HCT116 (cell line): ENCODE measurements around the gene LPAR6. TPM values are rescaled to one million over a fixed set of nuclear protein-coding genes. Genes with fewer than 3 reads are reported as not detected.

Source experiments
- ATAC-seq: fragments of 200-7000 bp; cut with Tn5 transposase; 2 replicates; pipeline ENCODE4 v1.9.1; 2020; ENCODE audit warnings: mild to moderate bottlenecking, moderate library complexity
- BruUV-seq: library from RNA; stranded (reverse); fragments of 400-500 nt; replicated peaks from 2 replicates; lab custom pipeline; 2021; lab: Mats Ljungman, UMichigan
- CTCF ChIA-PET: fragments of 300-600 bp; sonication (Branson Sonifier 250); formaldehyde crosslinking; loops from one replicate; lab custom pipeline; 2021; ENCODE audit warnings: antibody characterized with exemption; lab: Charles Lee
- POLR2A ChIA-PET: fragments of 300-600, 350-600 bp; sonication (Branson Sonifier 250); formaldehyde crosslinking; loops from one replicate; lab custom pipeline; 2021; ENCODE audit warnings: antibody characterized with exemption; lab: Charles Lee
- RAD21 ChIA-PET, 2 experiments: fragments of 300-600 bp; sonication (Branson Sonifier 250); formaldehyde crosslinking; loops; one replicate each; lab custom pipeline; 2023; ENCODE audit warnings: low total read pairs in 2 of 2; ENCODE audit not compliant: uncharacterized antibody in 2 of 2, unreplicated experiment in 2 of 2, low non-redundant PET in 1 of 2; lab: Charles Lee
- DNase-seq: peaks from one replicate; pipeline ENCODE4 v3.0.0-alpha.2; 2010; ENCODE audit warnings: low read depth, low spot score
- H2AFZ ChIP-seq: fragments of 200-600 bp; shearing (Covaris generic), sonication (generic); 2 replicates; pipeline ENCODE4 v1.6.1; 2017; ENCODE audit warnings: low read depth, mixed run types, mixed read lengths, antibody characterized with exemption, low read length; ENCODE audit not compliant: poor library complexity, severe bottlenecking
- H3K27ac ChIP-seq: 2 replicates; pipeline ENCODE4 v1.5.1; 2012; ENCODE audit warnings: low read depth, low read length
- H3K27me3 ChIP-seq: fragments of 200-600 bp; sonication (generic); 2 replicates; pipeline ENCODE4 v1.6.1; 2016; ENCODE audit warnings: mixed run types, low read length, mixed read lengths; ENCODE audit not compliant: insufficient read depth
- H3K36me3 ChIP-seq, 2 experiments: fragments of 200-500 bp in 1 of 2; fragments of 200-600 bp in 1 of 2; sonication (Bioruptor generic) in 1 of 2; sonication (generic) in 1 of 2; 2 replicates each; pipeline versions ENCODE4 v1.5.1 to v1.6.1; 2014 to 2016; ENCODE audit warnings: low read length in 2 of 2, inconsistent platforms in 1 of 2, mixed read lengths in 1 of 2, mixed run types in 1 of 2; ENCODE audit not compliant: insufficient read depth in 2 of 2, control insufficient read depth in 1 of 2
- H3K4me1 ChIP-seq, 2 experiments: fragments of 200-600 bp in 1 of 2; sonication (generic) in 1 of 2; 2 replicates each; pipeline versions ENCODE4 v1.5.1 to v1.6.1; 2012 to 2017; ENCODE audit warnings: low read length in 2 of 2, inconsistent platforms in 1 of 2, mild to moderate bottlenecking in 1 of 2, mixed read lengths in 1 of 2, mixed run types in 1 of 2, moderate library complexity in 1 of 2; ENCODE audit not compliant: insufficient read depth in 2 of 2, control insufficient read depth in 1 of 2
- H3K4me2 ChIP-seq: fragments of 200-600 bp; sonication (generic); 2 replicates; pipeline ENCODE4 v1.6.1; 2017; ENCODE audit warnings: mixed run types, low read length, mixed read lengths
- H3K4me3 ChIP-seq, 2 experiments: fragments of 200-600 bp in 1 of 2; sonication (generic) in 1 of 2; replicated peaks in 1 of 2; 2 replicates each; pipeline ENCODE4 v1.5.1; 2011 to 2016; ENCODE audit warnings: low read length in 2 of 2, control low read depth in 1 of 2, low read depth in 1 of 2, mild to moderate bottlenecking in 1 of 2, mixed read lengths in 1 of 2, mixed run types in 1 of 2
- H3K79me2 ChIP-seq: fragments of 200-600 bp; sonication (generic); 2 replicates; pipeline ENCODE4 v1.6.1; 2017; ENCODE audit warnings: mild to moderate bottlenecking, mixed run types, low read length, moderate library complexity, mixed read lengths; ENCODE audit not compliant: insufficient read depth
- H3K9ac ChIP-seq: fragments of 200-600 bp; sonication (generic); 2 replicates; pipeline ENCODE4 v1.6.1; 2016; ENCODE audit warnings: low read length, mixed read lengths
- H3K9me2 ChIP-seq: fragments of 200-600 bp; sonication (generic), shearing (Covaris generic); 2 replicates; pipeline ENCODE4 v1.6.1; 2017; ENCODE audit warnings: mixed run types, mild to moderate bottlenecking, moderate library complexity; ENCODE audit not compliant: insufficient read depth
- H3K9me3 ChIP-seq, 2 experiments: fragments of 200-500 bp in 1 of 2; fragments of 200-600 bp in 1 of 2; sonication (Bioruptor generic) in 1 of 2; sonication (generic) in 1 of 2; 2 replicates each; pipeline ENCODE4 v1.6.1; 2014 to 2017; ENCODE audit warnings: low read length in 2 of 2, mixed read lengths in 2 of 2, inconsistent platforms in 1 of 2, low read depth in 1 of 2, mild to moderate bottlenecking in 1 of 2, mixed run types in 1 of 2, moderate library complexity in 1 of 2; ENCODE audit not compliant: control insufficient read depth in 1 of 2, insufficient read depth in 1 of 2
- H4K20me1 ChIP-seq: fragments of 200-600 bp; sonication (generic), shearing (Covaris generic); 2 replicates; pipeline ENCODE4 v1.6.1; 2017; ENCODE audit warnings: mixed run types, mild to moderate bottlenecking, moderate library complexity; ENCODE audit not compliant: insufficient read depth
- CEBPB ChIP-seq: IDR thresholded peaks from 2 replicates; pipeline ENCODE4 v1.6.1; 2012; ENCODE audit warnings: low read depth
- EGR1 ChIP-seq: IDR thresholded peaks from 2 replicates; pipeline ENCODE4 v1.6.1; 2012; ENCODE audit warnings: low read depth
- EZH2phosphoT487 ChIP-seq: fragments of 200-600 bp; IDR thresholded peaks from 2 replicates; pipeline ENCODE4 v1.6.1; 2018; ENCODE audit warnings: antibody characterized with exemption, borderline replicate concordance
- POLR2A ChIP-seq: IDR thresholded peaks from 2 replicates; pipeline ENCODE4 v1.7.0; 2011; ENCODE audit warnings: borderline replicate concordance; ENCODE audit not compliant: insufficient read depth, insufficient read length; ENCODE audit errors: extremely low read depth
- RAD21 ChIP-seq: IDR thresholded peaks from 2 replicates; pipeline ENCODE4 v1.6.1; 2012; ENCODE audit warnings: low read depth, mild to moderate bottlenecking
- TCF7L2 ChIP-seq: IDR thresholded peaks from 2 replicates; pipeline ENCODE4 v1.7.0; 2011; ENCODE audit warnings: borderline replicate concordance, inconsistent platforms; ENCODE audit not compliant: insufficient read depth, insufficient read length; ENCODE audit errors: extremely low read depth
- YY1 ChIP-seq: IDR thresholded peaks from 2 replicates; pipeline ENCODE4 v1.6.1; 2011; ENCODE audit warnings: low read length, low read depth, moderate library complexity, mild to moderate bottlenecking; ENCODE audit not compliant: insufficient replicate concordance; ENCODE audit errors: extremely low read depth
- ZNF274 ChIP-seq: fragments of 200-500 bp; sonication (Bioruptor generic); IDR thresholded peaks from 2 replicates; pipeline ENCODE4 v1.6.1; 2014; ENCODE audit warnings: mild to moderate bottlenecking, low read depth, low read length, inconsistent platforms
- intact Hi-C: fragments of 100-400 bp; cut with micrococcal nuclease; formaldehyde crosslinking; loops from 2 replicates; pipeline ENCODE4 v1.10.0; 2022
- total RNA-seq: library from RNA; stranded (reverse); gene quantifications from one replicate; pipeline ENCODE4 v1.2.1, GENCODE V29; 2021; ENCODE audit not compliant: unreplicated experiment
- TF ChIP-seq, protein P1 (sequence below), 3 experiments: fragments of 200-600 bp in 1 of 3; sonication (generic) in 1 of 3; IDR thresholded peaks in 2 of 3; conservative IDR thresholded peaks in 1 of 3; 2 replicates each; pipeline ENCODE4 v1.5.1; 2012 to 2017; ENCODE audit warnings: low read depth in 2 of 3, low read length in 2 of 3, antibody characterized with exemption in 1 of 3, borderline replicate concordance in 1 of 3, control low read depth in 1 of 3, mild to moderate bottlenecking in 1 of 3, mixed read lengths in 1 of 3, mixed run types in 1 of 3, moderate library complexity in 1 of 3; ENCODE audit not compliant: insufficient read depth in 1 of 3
- TF ChIP-seq, protein P2 (sequence below): IDR thresholded peaks from 2 replicates; pipeline ENCODE4 v1.6.1; 2012
- TF ChIP-seq, protein P3 (sequence below): IDR thresholded peaks from 2 replicates; pipeline ENCODE4 v1.6.1; 2011; ENCODE audit warnings: mild to moderate bottlenecking, low read length, moderate library complexity; ENCODE audit not compliant: insufficient replicate concordance; ENCODE audit errors: extremely low read depth

LPAR6 gene
- total RNA-seq, 1 experiment from 2014 or later: 0.12 TPM

DNA sequence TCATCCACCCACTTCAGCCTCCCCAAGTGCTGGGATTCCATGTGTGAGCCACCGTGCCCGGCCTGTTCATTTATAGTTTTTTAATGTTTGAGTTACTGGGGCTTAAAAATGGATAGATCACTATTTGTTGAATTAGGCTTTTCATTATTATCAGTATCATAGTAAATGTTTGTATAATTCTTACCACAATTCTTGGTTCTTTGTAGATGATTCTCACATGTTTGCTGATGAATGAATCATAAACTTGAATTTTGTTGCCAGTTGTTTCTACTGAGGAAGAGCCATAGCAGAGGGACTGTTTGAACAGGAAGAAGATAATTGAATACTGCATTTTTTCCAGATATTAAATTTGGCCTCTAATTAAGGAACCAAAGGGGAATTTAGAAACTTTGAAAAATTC lies 2.6 kb upstream of the LPAR6 start:
- ChIA-PET RAD21 (no interaction called here), CTCF (no interaction called here), POLR2A (no interaction called here)
- BruUV-seq: no TSS peak
- H3K4me1 ChIP-seq: no peaks in the 10 kb centered on the region
- H3K27me3 ChIP-seq: no peaks in the 10 kb centered on the region
- no peak overlapping the region for H3K9ac ChIP-seq
- H3K79me2 ChIP-seq: no peaks in the 10 kb centered on the region
- no peak overlapping the region for H2AFZ ChIP-seq
- DNase-seq (no peak), ATAC-seq (no peak)
- no peak overlapping the region for H3K27ac ChIP-seq
- no peaks in the 10 kb centered on the region for H3K36me3 ChIP-seq
- intact Hi-C loops: no loop called here
- no peaks in the 10 kb centered on the region for H3K9me3 ChIP-seq
- TF ChIP-seq ZNF274: no peak
- TF ChIP-seq, protein P1, sequence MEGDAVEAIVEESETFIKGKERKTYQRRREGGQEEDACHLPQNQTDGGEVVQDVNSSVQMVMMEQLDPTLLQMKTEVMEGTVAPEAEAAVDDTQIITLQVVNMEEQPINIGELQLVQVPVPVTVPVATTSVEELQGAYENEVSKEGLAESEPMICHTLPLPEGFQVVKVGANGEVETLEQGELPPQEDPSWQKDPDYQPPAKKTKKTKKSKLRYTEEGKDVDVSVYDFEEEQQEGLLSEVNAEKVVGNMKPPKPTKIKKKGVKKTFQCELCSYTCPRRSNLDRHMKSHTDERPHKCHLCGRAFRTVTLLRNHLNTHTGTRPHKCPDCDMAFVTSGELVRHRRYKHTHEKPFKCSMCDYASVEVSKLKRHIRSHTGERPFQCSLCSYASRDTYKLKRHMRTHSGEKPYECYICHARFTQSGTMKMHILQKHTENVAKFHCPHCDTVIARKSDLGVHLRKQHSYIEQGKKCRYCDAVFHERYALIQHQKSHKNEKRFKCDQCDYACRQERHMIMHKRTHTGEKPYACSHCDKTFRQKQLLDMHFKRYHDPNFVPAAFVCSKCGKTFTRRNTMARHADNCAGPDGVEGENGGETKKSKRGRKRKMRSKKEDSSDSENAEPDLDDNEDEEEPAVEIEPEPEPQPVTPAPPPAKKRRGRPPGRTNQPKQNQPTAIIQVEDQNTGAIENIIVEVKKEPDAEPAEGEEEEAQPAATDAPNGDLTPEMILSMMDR (IDR thresholded peaks at IDR 0.05 in 2 of 3, conservative IDR thresholded peaks at IDR 0.05 in 1 of 3; ENCODE audit: borderline replicate concordance in 1 of 3, insufficient read depth in 1 of 3, low read depth in 2 of 3, low read length in 2 of 3): no peak
- TF ChIP-seq YY1: no peak
- no peak for TF ChIP-seq POLR2A
- TF ChIP-seq, protein P2, sequence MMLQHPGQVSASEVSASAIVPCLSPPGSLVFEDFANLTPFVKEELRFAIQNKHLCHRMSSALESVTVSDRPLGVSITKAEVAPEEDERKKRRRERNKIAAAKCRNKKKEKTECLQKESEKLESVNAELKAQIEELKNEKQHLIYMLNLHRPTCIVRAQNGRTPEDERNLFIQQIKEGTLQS: no peak
- no peak for TF ChIP-seq CEBPB
- TF ChIP-seq EGR1: no peak
- no peak for TF ChIP-seq TCF7L2
- TF ChIP-seq RAD21: no peak
- no peak for TF ChIP-seq EZH2phosphoT487
- TF ChIP-seq, protein P3, sequence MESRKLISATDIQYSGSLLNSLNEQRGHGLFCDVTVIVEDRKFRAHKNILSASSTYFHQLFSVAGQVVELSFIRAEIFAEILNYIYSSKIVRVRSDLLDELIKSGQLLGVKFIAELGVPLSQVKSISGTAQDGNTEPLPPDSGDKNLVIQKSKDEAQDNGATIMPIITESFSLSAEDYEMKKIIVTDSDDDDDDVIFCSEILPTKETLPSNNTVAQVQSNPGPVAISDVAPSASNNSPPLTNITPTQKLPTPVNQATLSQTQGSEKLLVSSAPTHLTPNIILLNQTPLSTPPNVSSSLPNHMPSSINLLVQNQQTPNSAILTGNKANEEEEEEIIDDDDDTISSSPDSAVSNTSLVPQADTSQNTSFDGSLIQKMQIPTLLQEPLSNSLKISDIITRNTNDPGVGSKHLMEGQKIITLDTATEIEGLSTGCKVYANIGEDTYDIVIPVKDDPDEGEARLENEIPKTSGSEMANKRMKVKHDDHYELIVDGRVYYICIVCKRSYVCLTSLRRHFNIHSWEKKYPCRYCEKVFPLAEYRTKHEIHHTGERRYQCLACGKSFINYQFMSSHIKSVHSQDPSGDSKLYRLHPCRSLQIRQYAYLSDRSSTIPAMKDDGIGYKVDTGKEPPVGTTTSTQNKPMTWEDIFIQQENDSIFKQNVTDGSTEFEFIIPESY: no peak
- H3K4me2 ChIP-seq: no peak overlapping the region
- H3K9me2 ChIP-seq: no peaks in the 10 kb centered on the region
- H4K20me1 ChIP-seq: no peaks in the 10 kb centered on the region
- no peak overlapping the region for H3K4me3 ChIP-seq
